Urothelium cell line (cell line): ENCODE data around the gene IRX2.

ENCODE experiments used
- DNase-seq: peaks from one replicate; pipeline ENCODE4 v3.0.0; 2011; ENCODE audit warnings: low spot score, mixed read lengths
- FAIRE-seq: peaks from 2 replicates; lab custom pipeline; 2011; peaks lifted over from hg19 to GRCh38; lab: Jason Lieb, UNC

IRX2 gene

GRCh38 chr5:2756211-2757152 is 5.0 kb upstream of the IRX2 start:
- no peak for DNase-seq

GRCh38 chr5:2755681-2756171 is 4.2 kb upstream of the IRX2 start:
- no peak for FAIRE-seq

More at GRCh38 chr5:2756211-2757152, 5.0 kb upstream of the IRX2 start:
- FAIRE-seq, result peak; percentile 37

GRCh38 chr5:2755076-2755680 is 3.7 kb upstream of the IRX2 start:
- DNase-seq (no peak), FAIRE-seq (no peak)

More at GRCh38 chr5:2755681-2756171, 4.2 kb upstream of the IRX2 start:
- no peak for DNase-seq

GRCh38 chr5:2754581-2755075 is 3.2 kb upstream of the IRX2 start:
- DNase-seq (no peak), FAIRE-seq (no peak)

GRCh38 chr5:2753452-2754420 is 2.3 kb upstream of the IRX2 start:
- FAIRE-seq (peak; percentile 56), DNase-seq (no peak)

GRCh38 chr5:2752821-2753439 is 1.5 kb upstream of the IRX2 start:
- DNase-seq (no peak), FAIRE-seq (no peak)

- DNase-seq (no peak), FAIRE-seq (no peak)
Observed at GRCh38 chr5:2752059-2752820, 763 bp upstream of the IRX2 start.

- DNase-seq, result no peak
Observed at GRCh38 chr5:2750758-2751464, 566 bp downstream of the IRX2 start.

GRCh38 chr5:2750026-2750757 is 1.3 kb downstream of the IRX2 start:
- DNase-seq (no peak), FAIRE-seq (no peak)

More at GRCh38 chr5:2750758-2751464, 566 bp downstream of the IRX2 start:
- no peak for FAIRE-seq

- FAIRE-seq, result no peak
- DNase-seq, result no peak
Observed at GRCh38 chr5:2749514-2750025, 1.9 kb downstream of the IRX2 start.

GRCh38 chr5:2748861-2749513 is 2.5 kb downstream of the IRX2 start:
- FAIRE-seq, result no peak
- DNase-seq, result no peak

- DNase-seq, result no peak
- no peak for FAIRE-seq
Observed at GRCh38 chr5:2748179-2748860, 3.2 kb downstream of the IRX2 start.

GRCh38 chr5:2747363-2748162 is 3.9 kb downstream of the IRX2 start:
- FAIRE-seq (no peak), DNase-seq (no peak)

GRCh38 chr5:2746561-2747032 is 4.9 kb downstream of the IRX2 start:
- DNase-seq (no peak), FAIRE-seq (no peak)

GRCh38 chr5:2744485-2744884 is 7.0 kb downstream of the IRX2 start:
- FAIRE-seq, result no peak
- DNase-seq, result no peak
